ENCODE measurements around the gene EIF4EBP3. TPM values are rescaled to one million over a fixed set of nuclear protein-coding genes. Genes with fewer than 3 reads are reported as not detected.

Gene EIF4EBP3
- total RNA-seq, 1 experiment from 2014 or later: 8.4 TPM

GRCh38 chr5:140550147-140551079, 3.0 kb downstream of the EIF4EBP3 start:
- H3K27ac Mint-ChIP-seq: no peak overlapping the region
- no peak for ATAC-seq
- no peaks in the 10 kb centered on the region for H3K9me3 Mint-ChIP-seq
- no peak for DNase-seq (ENCODE audit: low spot score)
- TF ChIP-seq ZBTB21 (CRISPR knock-in tag; IDR thresholded peaks at IDR 0.05; ENCODE audit: borderline replicate concordance): no peak
- TF ChIP-seq ZNF232 (CRISPR knock-in tag; IDR thresholded peaks at IDR 0.05): no peak
- no peak for TF ChIP-seq MXD4 (CRISPR knock-in tag; IDR thresholded peaks at IDR 0.05; ENCODE audit: borderline replicate concordance)
- no peak for TF ChIP-seq SP1 (CRISPR knock-in tag; conservative IDR thresholded peaks at IDR 0.05)
- TF ChIP-seq ZNF416 (CRISPR knock-in tag; IDR thresholded peaks at IDR 0.05): no peak
- no peak for TF ChIP-seq ZNF281 (CRISPR knock-in tag; IDR thresholded peaks at IDR 0.05)
- TF ChIP-seq GRHL2 (CRISPR knock-in tag; IDR thresholded peaks at IDR 0.05; ENCODE audit: insufficient replicate concordance, severe bottlenecking): no peak
- TF ChIP-seq MAX (CRISPR knock-in tag; IDR thresholded peaks at IDR 0.05): no peak
- TF ChIP-seq ZNF121 (CRISPR knock-in tag; IDR thresholded peaks at IDR 0.05): no peak
- TF ChIP-seq ESRRA (CRISPR knock-in tag; IDR thresholded peaks at IDR 0.05; ENCODE audit: borderline replicate concordance): no peak
- TF ChIP-seq IRF2 (CRISPR knock-in tag; IDR thresholded peaks at IDR 0.05; ENCODE audit: borderline replicate concordance, low read depth): no peak
- TF ChIP-seq STAT6 (CRISPR knock-in tag; conservative IDR thresholded peaks at IDR 0.05; ENCODE audit: low read depth): no peak
- no peak for TF ChIP-seq ZMAT4 (CRISPR knock-in tag; IDR thresholded peaks at IDR 0.05)
- TF ChIP-seq HMGXB4 (CRISPR knock-in tag; IDR thresholded peaks at IDR 0.05): no peak
- TF ChIP-seq USF2 (CRISPR knock-in tag; IDR thresholded peaks at IDR 0.05): no peak
- no peak for TF ChIP-seq PRDM15 (CRISPR knock-in tag; IDR thresholded peaks at IDR 0.05)
- TF ChIP-seq ATF6 (CRISPR knock-in tag; IDR thresholded peaks at IDR 0.05): no peak
- TF ChIP-seq OVOL2 (CRISPR knock-in tag; IDR thresholded peaks at IDR 0.05; ENCODE audit: borderline replicate concordance): no peak
- peaks cover 38% of the 10 kb centered on the region for H3K36me3 Mint-ChIP-seq
- peaks cover 29% of the 10 kb centered on the region for H3K4me1 Mint-ChIP-seq
- CTCF ChIA-PET: no interaction called here
- POLR2A ChIA-PET: no interaction called here
- H3K4me3 Mint-ChIP-seq: no peak overlapping the region
- H3K27me3 Mint-ChIP-seq (ENCODE audit: low read depth): no peaks in the 10 kb centered on the region
